Measurements from ENCODE around the gene DRICH1. TPM values are rescaled to one million over a fixed set of nuclear protein-coding genes. Genes with fewer than 3 reads are reported as not detected.
A peak's percentile ranks its signal among the peaks of the same experiment; 100 is the strongest.

The DRICH1 gene
- total and polyA plus RNA-seq, 2 of the 13 experiments (the other 11 are each of a cell fraction or from before 2014, with no cell fraction given) = 0.22 to 0.66 TPM

GRCh38 chr22:23675502-23676415 is 43.6 kb upstream of the DRICH1 start (continued):
- TF ChIP-seq ZNF407 (CRISPR knock-in tag; IDR thresholded peaks at IDR 0.05; ENCODE audit: not compliant biosample characterization) (peak; percentile 50), SOX5 (CRISPR knock-in tag; IDR thresholded peaks at IDR 0.05; ENCODE audit: borderline replicate concordance) (peak; percentile 26; the same call in 1 of the 2 replicates), ZIK1 (CRISPR knock-in tag; IDR thresholded peaks at IDR 0.05; ENCODE audit: borderline replicate concordance, low read depth) (no peak), ZFP82 (CRISPR knock-in tag; IDR thresholded peaks at IDR 0.05; ENCODE audit: borderline replicate concordance) (no peak), TFAP4 (IDR thresholded peaks at IDR 0.05; ENCODE audit: borderline replicate concordance, low read depth) (0 out of 2 replicates have a peak, but pooled peaks have one; percentile 15), YEATS4 (CRISPR knock-in tag; IDR thresholded peaks at IDR 0.05; ENCODE audit: borderline replicate concordance) (peak; percentile 54; the same call in 1 of the 2 replicates), MNT (IDR thresholded peaks at IDR 0.05) (no peak)
- TF ChIP-seq, protein P1, sequence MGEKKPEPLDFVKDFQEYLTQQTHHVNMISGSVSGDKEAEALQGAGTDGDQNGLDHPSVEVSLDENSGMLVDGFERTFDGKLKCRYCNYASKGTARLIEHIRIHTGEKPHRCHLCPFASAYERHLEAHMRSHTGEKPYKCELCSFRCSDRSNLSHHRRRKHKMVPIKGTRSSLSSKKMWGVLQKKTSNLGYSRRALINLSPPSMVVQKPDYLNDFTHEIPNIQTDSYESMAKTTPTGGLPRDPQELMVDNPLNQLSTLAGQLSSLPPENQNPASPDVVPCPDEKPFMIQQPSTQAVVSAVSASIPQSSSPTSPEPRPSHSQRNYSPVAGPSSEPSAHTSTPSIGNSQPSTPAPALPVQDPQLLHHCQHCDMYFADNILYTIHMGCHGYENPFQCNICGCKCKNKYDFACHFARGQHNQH (CRISPR knock-in tag; IDR thresholded peaks at IDR 0.05) = 0 out of 2 replicates have a peak, but pooled peaks have one; percentile 52
- TF ChIP-seq, protein P2, sequence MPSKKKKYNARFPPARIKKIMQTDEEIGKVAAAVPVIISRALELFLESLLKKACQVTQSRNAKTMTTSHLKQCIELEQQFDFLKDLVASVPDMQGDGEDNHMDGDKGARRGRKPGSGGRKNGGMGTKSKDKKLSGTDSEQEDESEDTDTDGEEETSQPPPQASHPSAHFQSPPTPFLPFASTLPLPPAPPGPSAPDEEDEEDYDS (CRISPR knock-in tag; IDR thresholded peaks at IDR 0.05) = peak; percentile 67
- TF ChIP-seq, protein P3, sequence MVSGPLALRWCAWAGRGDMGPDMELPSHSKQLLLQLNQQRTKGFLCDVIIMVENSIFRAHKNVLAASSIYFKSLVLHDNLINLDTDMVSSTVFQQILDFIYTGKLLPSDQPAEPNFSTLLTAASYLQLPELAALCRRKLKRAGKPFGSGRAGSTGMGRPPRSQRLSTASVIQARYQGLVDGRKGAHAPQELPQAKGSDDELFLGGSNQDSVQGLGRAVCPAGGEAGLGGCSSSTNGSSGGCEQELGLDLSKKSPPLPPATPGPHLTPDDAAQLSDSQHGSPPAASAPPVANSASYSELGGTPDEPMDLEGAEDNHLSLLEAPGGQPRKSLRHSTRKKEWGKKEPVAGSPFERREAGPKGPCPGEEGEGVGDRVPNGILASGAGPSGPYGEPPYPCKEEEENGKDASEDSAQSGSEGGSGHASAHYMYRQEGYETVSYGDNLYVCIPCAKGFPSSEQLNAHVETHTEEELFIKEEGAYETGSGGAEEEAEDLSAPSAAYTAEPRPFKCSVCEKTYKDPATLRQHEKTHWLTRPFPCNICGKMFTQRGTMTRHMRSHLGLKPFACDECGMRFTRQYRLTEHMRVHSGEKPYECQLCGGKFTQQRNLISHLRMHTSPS (CRISPR knock-in tag; IDR thresholded peaks at IDR 0.05; ENCODE audit: low read depth) = no peak
